Measurements from ENCODE around the gene BHMT2.

BHMT2 gene

GRCh38 chr5:79069488-79070349, at the start of gene BHMT2, which contains the start of gene DMGDH:
TSS of gene BHMT2 (plus strand) at chr5:79069767. CDS start at chr5:79069783, 16 bp downstream.
TSS of gene DMGDH (minus strand) at chr5:79069674. CDS start at chr5:79069620, 54 bp downstream.
- DNase-seq, result no peak

GRCh38 chr5:79020861-79021561, 48.6 kb upstream of the BHMT2 start:
- peak; percentile 43 for DNase-seq

DNA sequence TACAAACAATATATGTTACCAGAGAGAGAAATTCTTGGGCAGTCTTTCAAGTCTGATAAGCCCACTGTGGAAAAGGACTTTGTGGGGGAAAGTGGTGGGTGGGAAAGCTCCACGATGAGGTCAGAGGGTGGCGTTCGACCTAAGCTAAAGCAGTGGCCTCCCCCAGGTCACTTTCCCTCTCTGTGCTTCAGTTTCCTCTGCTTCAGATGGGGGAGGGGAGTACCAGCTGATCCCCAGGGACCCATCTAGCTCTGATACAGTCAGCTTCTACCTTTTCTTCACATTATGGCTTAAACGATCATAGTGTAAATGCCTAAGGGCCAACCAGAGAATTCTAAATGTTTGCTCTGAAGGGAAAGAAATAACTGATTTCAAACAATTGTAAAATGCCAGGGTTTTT, 47.8 kb upstream of the BHMT2 start:
- no peak for DNase-seq

DNA sequence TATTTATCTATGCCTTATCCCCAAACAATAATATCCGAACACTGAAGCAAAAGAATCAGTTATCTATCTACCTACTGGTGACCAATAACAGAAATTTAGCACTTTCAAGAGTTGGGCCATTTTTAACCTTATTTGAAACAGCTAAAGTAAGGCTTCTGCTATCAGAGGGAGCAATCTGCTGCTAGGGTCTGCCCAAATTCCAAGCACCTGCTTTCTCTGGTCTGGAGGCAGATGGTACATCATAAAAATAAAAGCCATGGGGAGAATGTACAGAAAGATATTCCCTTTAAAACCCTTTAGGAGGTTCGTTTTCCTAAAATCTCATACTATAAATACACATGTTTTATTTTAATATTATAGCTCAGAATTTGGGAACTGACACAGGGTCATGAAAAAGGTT, 46.8 kb upstream of the BHMT2 start:
- no peak for DNase-seq

GRCh38 chr5:79023348-79023747, 46.2 kb upstream of the BHMT2 start:
- DNase-seq, result no peak

DNA sequence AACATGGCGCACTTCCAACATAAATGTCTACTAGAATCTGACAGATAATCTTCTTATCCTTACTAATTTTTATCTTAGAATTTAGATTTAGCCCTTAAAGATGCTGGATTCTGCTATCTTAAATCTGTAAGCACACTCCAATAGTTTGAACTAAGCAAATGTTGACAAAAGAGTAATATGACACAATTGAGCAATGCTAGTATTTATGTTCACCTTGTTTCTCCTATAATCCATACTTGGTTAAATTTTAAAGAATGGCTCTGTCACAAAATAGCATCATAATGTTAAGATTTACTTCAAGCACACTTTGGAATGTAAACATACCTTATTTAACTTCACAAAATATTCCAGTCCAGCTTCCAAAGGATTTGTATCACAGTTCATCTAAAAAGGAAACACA, 45.6 kb upstream of the BHMT2 start:
- DNase-seq, result no peak

- DNase-seq, result peak; percentile 16
Measured at GRCh38 chr5:79025054-79025472, 44.5 kb upstream of the BHMT2 start.

GRCh38 chr5:79030663-79031484, 38.7 kb upstream of the BHMT2 start:
- DNase-seq, result no peak

- DNase-seq, result no peak
Measured at GRCh38 chr5:79031485-79031867, 38.1 kb upstream of the BHMT2 start.

- no peak for DNase-seq
Measured at GRCh38 chr5:79032031-79032695, 37.4 kb upstream of the BHMT2 start.

DNA sequence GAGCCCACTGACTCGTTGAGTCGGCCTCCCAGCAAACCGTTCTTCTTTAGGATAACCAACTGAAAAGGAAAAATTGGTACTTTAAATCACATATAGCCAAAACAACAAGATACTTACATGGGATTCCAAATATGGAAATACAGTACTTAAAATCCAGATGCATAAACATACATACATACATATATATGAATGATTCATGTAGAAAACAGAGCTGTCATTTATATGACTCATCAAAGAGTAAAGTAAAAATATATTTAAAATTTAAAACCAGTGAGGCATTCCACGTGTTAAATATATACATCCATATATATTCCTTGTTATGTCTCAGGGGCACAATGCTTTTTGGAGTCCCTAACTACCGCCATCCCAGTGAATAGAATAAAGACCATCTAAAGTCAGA, 36.8 kb upstream of the BHMT2 start:
- no peak for DNase-seq

GRCh38 chr5:79035237-79035636, 34.3 kb upstream of the BHMT2 start:
- no peak for DNase-seq

DNA sequence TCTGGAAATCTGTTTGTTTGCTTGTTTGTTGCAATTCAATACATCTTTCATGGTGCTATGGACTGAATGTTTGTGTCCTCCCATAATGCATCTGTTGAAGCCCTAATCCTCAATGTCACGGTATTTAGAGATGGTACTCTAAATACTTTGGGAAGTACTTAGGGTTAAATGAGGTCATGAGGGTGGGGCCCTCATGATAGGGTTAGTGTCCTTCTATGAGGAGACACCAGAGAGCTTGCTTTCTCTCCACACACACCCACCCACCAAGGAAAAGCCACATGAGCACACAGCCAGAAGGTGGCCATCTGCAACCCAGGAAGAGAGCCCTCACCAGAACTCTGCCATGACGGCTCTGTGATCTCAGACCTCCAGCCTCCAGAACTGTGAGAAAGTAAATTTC, 32.8 kb upstream of the BHMT2 start:
- DNase-seq, result no peak

- no peak for DNase-seq
Measured at GRCh38 chr5:79042188-79042587, 27.4 kb upstream of the BHMT2 start.

GRCh38 chr5:79047199-79047598, 22.4 kb upstream of the BHMT2 start:
- no peak for DNase-seq

- DNase-seq, result no peak
Measured at GRCh38 chr5:79048437-79048836, 21.1 kb upstream of the BHMT2 start.

DNA sequence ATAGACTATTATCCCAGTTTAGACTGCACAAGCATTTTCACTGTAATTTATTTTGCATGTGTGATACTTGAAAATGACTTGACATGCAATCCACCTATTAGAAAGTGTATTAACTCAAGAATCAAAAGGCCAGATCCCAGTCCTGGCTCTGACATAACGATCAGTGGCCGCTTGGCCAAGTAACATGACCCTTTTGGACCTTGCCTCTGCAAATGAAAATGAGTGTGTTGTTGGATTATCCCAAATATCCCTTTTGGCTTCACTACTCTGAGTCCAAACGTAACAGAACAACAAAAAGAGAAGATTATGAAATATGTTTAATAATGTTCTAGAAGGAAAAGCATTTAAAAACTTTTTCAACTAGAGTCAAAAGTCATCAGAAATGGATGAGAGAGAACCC, 19.1 kb upstream of the BHMT2 start:
- DNase-seq, result no peak

GRCh38 chr5:79053321-79053720, 16.2 kb upstream of the BHMT2 start:
- no peak for DNase-seq

GRCh38 chr5:79055017-79055416, 14.6 kb upstream of the BHMT2 start:
- no peak for DNase-seq

DNA sequence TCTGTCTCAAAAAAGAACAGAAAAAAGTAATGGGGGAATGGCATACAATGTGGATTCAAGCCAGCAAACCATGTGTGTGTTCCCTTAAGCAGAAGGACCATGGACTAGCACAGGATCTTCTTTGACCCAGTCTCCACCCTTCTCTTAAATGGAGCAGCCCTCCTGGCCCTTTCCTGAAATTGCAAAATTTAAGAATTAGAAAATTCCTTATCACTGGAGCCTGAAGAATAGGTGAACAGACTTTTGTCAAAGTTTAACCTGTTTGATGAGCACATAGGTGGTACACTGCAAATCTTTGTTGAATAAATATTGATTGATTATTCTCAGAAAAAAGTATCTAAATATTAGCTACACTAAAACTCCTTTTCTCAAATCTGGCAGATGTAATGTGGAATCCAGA, 12.7 kb upstream of the BHMT2 start:
- no peak for DNase-seq

DNA sequence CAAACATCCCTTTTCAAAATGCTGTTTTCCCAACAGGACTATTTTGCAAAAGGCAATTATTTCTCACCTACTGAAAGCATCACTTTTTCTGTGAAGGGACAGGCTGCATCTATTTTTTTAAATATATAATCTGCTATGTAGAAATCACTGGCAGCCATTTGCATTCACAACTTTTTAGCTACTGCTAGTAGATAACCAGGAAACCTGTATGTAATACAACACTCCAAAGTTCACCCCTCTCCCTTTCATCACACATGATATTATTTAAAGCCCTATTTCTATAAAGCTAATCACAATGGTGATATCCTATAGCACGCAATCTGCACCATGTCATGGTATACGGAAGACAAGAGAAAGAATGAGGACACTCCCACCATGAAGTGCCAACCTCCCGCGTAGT, 9.9 kb upstream of the BHMT2 start:
- DNase-seq, result no peak

GRCh38 chr5:79062436-79062835, 7.1 kb upstream of the BHMT2 start:
- DNase-seq, result no peak

DNA sequence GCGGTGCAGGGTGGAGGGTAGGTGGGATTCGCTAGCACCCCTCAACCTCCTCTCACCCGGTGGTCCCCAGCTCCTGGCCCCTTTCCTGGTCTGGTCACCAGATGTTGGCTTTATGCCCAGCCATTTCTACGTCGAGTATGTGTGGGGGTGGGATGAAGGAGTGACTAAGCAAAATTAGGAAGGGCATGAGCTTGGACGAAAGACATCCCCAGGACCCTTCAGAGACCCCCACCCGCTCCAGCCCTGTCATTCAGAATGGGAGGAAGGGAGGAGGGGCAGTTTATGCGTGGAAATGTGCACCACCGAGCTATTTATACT, 742 bp downstream of the BHMT2 start:
- no peak for DNase-seq
